Stimulated activated memory B cell treated with anti-CD40 and anti-IgM and Interleukin-4, amounts not matched to agents 10 μg/mL and 1 μg/mL and 100 μg/mL, for 72 hours (primary cell): ENCODE measurements around the gene SSBP2.

Experiments used
- ATAC-seq: fragments of 150-1000 bp; cut with Tn5 transposase; 2 replicates; pipeline ENCODE4 v1.10.0; 2021
- H3K27ac Mint-ChIP-seq: one replicate; pipeline ENCODE4 v1.8.0; 2022; ENCODE audit warnings: mild to moderate bottlenecking, mixed read lengths
- H3K27me3 Mint-ChIP-seq: one replicate; pipeline ENCODE4 v1.8.0; 2022; ENCODE audit warnings: mixed read lengths
- H3K36me3 Mint-ChIP-seq: one replicate; pipeline ENCODE4 v1.8.0; 2022; ENCODE audit warnings: mixed read lengths
- H3K4me1 Mint-ChIP-seq: one replicate; pipeline ENCODE4 v1.8.0; 2022; ENCODE audit warnings: mixed read lengths
- H3K4me3 Mint-ChIP-seq: one replicate; pipeline ENCODE4 v1.8.0; 2022; ENCODE audit warnings: mild to moderate bottlenecking, moderate library complexity, mixed read lengths
- H3K9me3 Mint-ChIP-seq: one replicate; pipeline ENCODE4 v1.8.0; 2022; ENCODE audit warnings: mixed read lengths

The SSBP2 gene

DNA sequence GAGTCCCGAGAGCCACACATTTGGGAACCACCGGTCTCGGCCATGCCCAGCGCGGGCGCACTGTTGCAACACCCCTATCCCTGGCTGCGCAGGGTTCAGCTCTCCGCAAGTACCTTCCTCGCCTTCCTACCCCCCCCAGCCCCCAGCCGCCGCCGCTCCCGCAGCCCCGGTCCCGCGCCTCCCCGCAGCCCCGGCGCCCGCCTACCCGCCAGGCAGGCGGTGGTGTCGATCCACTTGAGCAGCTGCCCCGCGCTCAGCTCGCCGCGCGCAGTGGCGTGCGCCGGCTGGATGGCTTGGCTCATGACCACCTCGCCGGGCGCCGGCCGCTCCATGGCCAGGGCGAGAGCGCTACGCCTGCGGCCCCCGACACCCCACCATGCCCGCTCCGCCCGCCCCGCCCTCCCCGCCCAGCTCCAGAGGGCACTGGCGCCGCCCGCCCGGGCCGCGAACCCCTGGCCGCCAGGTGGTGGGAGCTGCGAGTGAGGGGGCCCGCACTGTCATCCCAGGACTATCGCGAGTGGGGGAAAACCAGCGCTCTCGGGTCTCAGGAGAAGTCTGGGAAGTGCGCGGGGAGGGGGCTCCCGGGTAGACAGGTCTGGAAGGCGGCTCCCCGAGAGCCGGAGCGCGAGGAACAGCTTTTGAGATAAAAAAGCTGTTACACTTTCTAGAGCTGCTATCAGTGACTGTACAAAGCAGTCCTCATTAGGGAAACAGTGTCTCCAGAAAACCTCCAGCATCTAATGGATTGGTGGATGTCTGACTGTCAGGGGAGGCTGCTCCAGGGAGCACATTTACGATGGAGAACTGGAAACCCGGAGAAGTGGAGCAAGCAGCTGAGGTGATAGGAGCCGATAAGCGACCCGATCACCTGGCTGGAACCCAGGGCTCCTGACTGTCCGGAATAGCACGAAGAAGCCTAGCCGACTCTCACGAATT lies 356.8 kb downstream of the SSBP2 start, which contains the start of gene ACOT12:
TSS of gene ACOT12 (minus strand) at position 352 of the 936 bp plus-strand sequence. CDS start at position 332, 20 bp downstream.
- Mint-ChIP-seq H3K4me1 (no peaks in the 10 kb centered on the region), H3K27ac (no peak within 1 kb of the TSS), H3K36me3 (no peaks in the 10 kb centered on the region), H3K27me3 (peaks cover 67% of the 10 kb centered on the region), H3K4me3 (peak within 1 kb of the TSS; percentile 51), H3K9me3 (peaks cover 8% of the 10 kb centered on the region)
- ATAC-seq = no peak

DNA sequence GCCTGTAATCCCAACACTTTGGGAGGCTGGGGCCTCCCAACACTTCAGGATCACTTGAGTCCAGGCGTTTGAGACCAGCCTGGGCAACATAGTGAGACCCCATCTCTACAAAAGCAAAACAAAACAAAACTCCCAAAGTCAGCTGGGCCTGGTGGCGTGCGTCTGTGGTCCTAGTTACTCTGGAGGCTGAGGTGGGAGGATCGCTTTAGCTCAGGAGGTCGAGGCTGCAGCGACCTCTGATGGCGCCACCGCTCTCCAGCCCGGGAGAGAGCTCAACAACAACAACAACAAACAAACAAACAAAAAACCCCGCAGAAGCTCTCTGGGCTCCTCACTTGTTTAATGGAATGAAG lies 357.5 kb downstream of the SSBP2 start:
- H3K27ac Mint-ChIP-seq = no peak overlapping the region
- ATAC-seq = no peak
- no peak overlapping the region for H3K4me3 Mint-ChIP-seq
- no peaks in the 10 kb centered on the region for H3K36me3 Mint-ChIP-seq
- H3K27me3 Mint-ChIP-seq = peaks cover 73% of the 10 kb centered on the region
- H3K9me3 Mint-ChIP-seq = peaks cover 11% of the 10 kb centered on the region
- H3K4me1 Mint-ChIP-seq = no peaks in the 10 kb centered on the region

DNA sequence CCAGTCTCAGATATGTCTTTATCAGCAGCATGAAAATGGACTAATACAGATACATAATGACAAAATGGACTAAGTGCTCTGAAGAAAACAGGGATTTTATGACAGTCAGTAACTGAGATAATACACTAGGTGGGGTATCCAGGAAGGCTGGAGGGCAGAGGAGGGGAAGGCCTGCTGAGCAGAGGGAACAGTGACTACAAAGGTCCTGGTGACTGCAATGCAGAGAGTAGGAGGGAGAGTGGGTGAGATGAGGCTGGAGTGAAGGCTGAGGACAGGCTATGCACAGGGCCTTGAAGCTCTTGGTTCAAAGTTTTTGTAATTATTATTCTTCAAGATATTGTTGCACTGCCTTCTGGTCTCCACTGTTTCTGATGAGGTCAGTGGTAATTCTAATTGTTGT lies 361.9 kb downstream of the SSBP2 start:
- no peak overlapping the region for H3K4me3 Mint-ChIP-seq
- no peaks in the 10 kb centered on the region for H3K36me3 Mint-ChIP-seq
- peaks cover 6% of the 10 kb centered on the region for H3K9me3 Mint-ChIP-seq

DNA sequence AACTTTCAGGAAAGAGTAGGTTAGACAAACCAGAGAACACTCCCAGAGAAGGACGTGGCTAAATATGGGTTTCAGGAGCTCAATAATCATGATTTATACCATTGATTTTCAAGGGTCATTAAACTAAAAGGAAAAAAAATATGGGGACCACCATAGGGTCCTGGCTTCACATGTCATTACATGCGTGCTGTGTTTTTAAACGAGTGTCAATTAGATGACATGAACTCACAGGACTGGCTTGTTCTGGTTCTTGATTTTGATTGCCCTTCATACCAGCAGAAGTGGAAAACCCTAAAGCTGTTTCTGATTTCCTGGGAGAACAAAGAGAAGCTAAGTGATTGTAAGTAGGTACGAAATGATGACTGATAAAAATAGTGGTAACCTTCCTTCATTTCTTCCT lies 362.7 kb downstream of the SSBP2 start:
- H3K4me1 Mint-ChIP-seq = no peaks in the 10 kb centered on the region
- H3K27me3 Mint-ChIP-seq = peaks cover 48% of the 10 kb centered on the region
- H3K9me3 Mint-ChIP-seq = peaks cover 6% of the 10 kb centered on the region
- no peak for ATAC-seq
- no peak overlapping the region for H3K4me3 Mint-ChIP-seq
- no peaks in the 10 kb centered on the region for H3K36me3 Mint-ChIP-seq
- no peak overlapping the region for H3K27ac Mint-ChIP-seq

More for the DNA sequence above, 361.9 kb downstream of the SSBP2 start:
- Mint-ChIP-seq H3K4me1 (no peaks in the 10 kb centered on the region), H3K27ac (no peak overlapping the region), H3K27me3 (peaks cover 54% of the 10 kb centered on the region)
- ATAC-seq = no peak

DNA sequence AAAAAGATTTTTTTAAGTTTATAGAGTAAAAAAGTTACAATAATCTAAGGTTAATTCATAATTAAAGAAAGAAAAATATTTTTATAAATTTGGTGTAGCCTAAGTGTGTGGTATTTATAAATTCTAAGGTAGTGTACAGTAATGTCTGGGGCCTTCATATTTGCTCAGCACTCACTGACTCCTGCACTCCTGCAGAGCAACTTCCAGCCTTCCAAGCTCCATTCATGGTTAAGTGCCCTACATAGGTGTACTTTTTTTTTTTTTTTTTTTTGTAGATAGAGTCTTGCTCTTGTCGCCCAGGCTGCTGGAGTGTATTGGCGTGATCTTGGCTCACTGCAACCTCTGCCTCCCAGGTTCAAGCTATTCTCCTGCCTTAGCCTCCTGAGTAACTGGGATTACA lies 367.0 kb downstream of the SSBP2 start:
- H3K9me3 Mint-ChIP-seq = peaks cover 1% of the 10 kb centered on the region
- H3K27me3 Mint-ChIP-seq = peaks cover 9% of the 10 kb centered on the region
- no peaks in the 10 kb centered on the region for H3K36me3 Mint-ChIP-seq
- no peaks in the 10 kb centered on the region for H3K4me1 Mint-ChIP-seq
- H3K4me3 Mint-ChIP-seq = no peak overlapping the region
- peak; percentile 40 for ATAC-seq
- no peak overlapping the region for H3K27ac Mint-ChIP-seq

DNA sequence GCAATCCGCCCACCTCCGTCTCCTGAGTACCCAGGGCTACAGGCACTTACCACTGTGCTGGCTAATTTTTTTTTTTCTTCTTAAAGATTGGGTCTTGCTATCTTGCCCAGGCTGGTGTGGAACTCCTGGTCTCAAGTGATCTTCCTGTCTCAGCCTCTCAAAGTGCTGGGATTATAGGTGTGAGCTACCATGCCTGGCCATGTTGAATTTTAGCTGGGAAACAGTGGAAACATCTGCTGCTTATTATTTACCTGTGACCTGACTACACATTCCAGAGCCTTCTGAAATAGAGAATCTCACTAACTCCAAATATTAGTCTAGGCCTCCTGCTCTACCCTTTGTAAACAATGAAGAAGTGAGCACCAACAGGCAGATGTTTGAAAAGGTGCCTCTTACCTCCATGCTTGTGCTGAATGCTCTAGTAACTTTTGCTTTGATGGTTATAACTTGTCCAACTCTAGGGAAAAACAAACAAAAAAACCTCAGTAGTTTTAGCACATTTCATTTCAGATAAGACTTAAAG lies 379.5 kb downstream of the SSBP2 start:
- Mint-ChIP-seq H3K4me1 (no peaks in the 10 kb centered on the region), H3K9me3 (no peaks in the 10 kb centered on the region), H3K27ac (no peak overlapping the region), H3K4me3 (no peak overlapping the region), H3K27me3 (peaks cover 21% of the 10 kb centered on the region), H3K36me3 (no peaks in the 10 kb centered on the region)
- no peak for ATAC-seq

DNA sequence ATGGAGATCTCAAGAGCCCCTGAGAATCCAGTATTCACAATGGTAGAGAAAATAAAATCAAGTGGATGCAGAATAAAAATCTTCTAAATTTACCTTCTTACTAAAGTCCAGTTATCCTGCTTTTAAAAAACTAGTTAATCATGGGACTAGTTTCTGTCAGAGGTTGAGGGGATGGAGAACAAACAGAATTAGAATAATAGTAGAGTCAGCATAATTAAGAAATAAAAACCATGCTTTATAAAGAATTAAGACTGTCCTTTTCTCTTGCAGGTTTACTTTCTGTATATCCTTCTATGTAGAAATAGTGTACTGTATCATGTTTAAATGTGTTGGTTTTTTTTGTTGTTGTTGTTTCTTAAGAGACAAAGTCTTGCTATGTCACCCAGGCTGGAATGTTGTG lies 380.0 kb downstream of the SSBP2 start:
- no peaks in the 10 kb centered on the region for H3K36me3 Mint-ChIP-seq
- no peak for ATAC-seq
- no peak overlapping the region for H3K4me3 Mint-ChIP-seq
- H3K27ac Mint-ChIP-seq = no peak overlapping the region
- peaks cover 26% of the 10 kb centered on the region for H3K27me3 Mint-ChIP-seq
- no peaks in the 10 kb centered on the region for H3K9me3 Mint-ChIP-seq
- H3K4me1 Mint-ChIP-seq = no peaks in the 10 kb centered on the region

DNA sequence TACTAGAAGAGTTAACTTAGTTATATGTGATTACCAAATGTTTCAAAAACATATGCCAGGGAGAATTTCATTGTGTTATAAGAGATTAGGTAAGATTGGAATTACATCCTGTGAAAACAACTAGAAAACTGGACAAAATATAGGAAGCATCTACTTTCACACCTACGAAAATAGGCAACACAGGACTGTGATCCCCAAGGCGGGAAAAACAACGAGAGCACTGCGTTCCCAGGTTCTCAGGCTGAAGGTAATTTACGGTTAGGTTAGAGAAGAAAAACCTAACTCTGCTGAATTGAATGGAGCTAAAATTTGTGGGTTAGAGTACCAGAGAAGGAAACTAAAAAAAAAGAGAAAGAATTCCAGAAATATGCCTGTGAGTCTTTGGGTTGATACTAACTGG lies 385.4 kb downstream of the SSBP2 start:
- no peak for ATAC-seq
- Mint-ChIP-seq H3K4me1 (no peaks in the 10 kb centered on the region), H3K4me3 (no peak overlapping the region), H3K9me3 (no peaks in the 10 kb centered on the region), H3K27me3 (peaks cover 22% of the 10 kb centered on the region), H3K27ac (no peak overlapping the region), H3K36me3 (no peaks in the 10 kb centered on the region)

DNA sequence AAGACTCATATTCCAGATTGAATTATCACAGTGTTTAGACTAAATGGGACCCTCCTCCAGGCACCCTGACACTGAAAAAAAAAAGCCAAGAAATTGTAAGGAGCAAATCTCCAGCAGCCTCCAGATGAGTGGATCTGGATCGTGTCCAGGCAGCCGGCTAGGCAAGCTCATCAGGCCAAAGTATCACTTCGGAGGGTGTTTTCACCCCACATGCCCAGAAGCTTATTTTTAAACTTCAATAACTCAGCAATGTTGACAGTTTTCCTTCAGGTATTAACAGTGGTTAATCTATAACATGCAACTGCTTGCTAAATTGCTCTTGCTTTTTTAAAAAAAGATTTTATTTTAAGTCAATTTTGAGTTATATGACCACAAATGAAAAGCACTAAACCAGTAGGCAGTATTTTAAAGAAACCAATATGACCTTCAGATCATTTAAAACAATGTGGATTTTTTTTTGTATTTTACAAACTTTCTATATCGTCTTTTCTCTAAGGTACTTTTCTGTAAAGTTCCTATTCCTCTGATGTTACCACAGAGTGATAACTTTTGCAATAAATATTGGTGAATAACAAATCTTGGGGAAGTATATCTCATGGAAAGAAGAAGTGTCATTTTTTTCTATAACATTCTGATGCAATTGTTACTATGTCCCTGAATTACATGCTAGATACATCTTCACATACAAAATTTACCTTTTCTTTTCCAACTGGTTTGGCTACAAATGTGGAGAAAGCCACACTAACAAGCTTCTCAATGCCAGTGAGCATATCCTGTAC lies 387.6 kb downstream of the SSBP2 start:
- no peaks in the 10 kb centered on the region for H3K9me3 Mint-ChIP-seq
- peaks cover 34% of the 10 kb centered on the region for H3K27me3 Mint-ChIP-seq
- H3K27ac Mint-ChIP-seq = no peak overlapping the region
- ATAC-seq = no peak
- H3K4me1 Mint-ChIP-seq = no peaks in the 10 kb centered on the region
- no peaks in the 10 kb centered on the region for H3K36me3 Mint-ChIP-seq
- no peak overlapping the region for H3K4me3 Mint-ChIP-seq
